GM21825 (cell line): ENCODE results near the gene TFPT.

Experiments
- ATAC-seq: cut with Tn5 transposase; IDR thresholded peaks from one replicate; pipeline ENCODE4 v1.9.1; 2021; ENCODE audit warnings: mild to moderate bottlenecking, moderate library complexity; ENCODE audit not compliant: unreplicated experiment

TFPT gene

DNA sequence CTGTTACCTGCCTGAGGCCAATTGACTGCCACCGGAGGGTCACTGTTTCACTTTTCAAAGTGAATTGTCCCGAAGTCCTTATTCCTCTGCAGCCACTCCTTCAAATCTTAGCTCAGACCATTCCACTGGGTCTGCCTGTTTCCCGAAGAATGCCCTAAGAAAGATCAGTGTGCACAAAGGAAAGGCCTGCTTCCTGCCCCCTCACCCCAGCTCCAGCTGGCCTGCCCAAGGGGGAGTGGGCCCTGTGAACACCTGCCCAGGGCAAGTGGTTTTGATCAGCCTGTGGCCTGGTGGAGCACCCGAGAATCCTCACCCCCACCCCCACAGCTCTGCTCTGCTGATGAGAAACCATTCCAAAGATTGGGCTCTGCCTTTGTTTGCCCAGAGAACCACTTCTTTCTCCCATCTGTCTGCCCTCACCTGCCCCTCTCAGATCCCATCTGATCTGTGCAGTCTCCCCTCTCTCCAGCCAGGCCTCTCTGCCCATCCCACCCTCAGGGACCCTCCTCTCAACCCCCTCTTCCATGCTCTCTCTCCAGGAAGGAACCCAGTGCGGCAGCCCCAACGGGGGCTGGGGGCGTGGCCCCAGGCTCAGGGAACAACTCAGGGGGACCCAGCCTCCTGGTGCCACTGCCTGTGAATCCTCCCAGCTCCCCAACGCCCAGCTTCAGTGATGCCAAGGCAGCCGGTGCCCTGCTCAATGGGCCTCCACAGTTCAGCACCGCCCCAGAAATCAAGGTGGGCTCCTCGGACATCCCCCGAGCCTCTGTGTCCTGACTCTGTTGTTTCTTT lies 33.8 kb upstream of the TFPT start:
- ATAC-seq: no peak

DNA sequence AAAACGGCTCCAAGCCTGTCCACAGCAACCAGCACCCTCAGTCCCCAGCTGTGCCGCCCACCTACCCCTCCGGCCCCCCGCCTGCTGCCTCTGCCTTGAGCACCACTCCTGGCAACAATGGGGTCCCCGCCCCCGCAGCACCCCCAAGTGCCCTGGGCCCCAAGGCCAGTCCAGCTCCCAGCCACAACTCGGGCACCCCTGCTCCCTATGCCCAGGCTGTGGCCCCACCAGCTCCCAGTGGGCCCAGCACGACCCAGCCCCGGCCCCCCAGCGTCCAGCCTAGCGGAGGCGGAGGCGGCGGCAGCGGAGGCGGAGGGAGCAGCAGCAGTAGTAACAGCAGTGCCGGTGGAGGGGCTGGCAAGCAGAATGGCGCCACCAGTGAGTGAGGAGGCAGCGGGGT lies 32.7 kb upstream of the TFPT start:
- no peak for ATAC-seq

DNA sequence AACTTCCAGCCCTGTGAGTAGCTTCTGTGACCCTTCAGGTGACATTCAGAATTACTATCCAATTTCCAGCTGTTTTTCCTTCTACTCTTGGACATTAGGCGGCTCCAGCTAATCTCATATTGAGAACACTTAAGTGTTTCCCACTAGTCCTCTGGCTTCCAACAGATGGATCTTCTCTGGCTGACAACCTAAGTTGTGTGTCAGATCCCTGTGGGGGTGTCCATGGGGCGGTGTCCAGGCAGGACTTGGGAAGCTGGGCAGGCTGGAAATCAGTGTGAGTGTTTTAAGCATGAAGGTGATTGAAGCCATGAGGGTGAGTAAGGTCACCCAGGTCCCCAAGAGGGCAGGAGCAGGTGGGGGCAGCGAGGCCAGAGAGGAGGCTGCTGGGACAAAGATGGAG lies 32.2 kb upstream of the TFPT start:
- ATAC-seq: no peak

DNA sequence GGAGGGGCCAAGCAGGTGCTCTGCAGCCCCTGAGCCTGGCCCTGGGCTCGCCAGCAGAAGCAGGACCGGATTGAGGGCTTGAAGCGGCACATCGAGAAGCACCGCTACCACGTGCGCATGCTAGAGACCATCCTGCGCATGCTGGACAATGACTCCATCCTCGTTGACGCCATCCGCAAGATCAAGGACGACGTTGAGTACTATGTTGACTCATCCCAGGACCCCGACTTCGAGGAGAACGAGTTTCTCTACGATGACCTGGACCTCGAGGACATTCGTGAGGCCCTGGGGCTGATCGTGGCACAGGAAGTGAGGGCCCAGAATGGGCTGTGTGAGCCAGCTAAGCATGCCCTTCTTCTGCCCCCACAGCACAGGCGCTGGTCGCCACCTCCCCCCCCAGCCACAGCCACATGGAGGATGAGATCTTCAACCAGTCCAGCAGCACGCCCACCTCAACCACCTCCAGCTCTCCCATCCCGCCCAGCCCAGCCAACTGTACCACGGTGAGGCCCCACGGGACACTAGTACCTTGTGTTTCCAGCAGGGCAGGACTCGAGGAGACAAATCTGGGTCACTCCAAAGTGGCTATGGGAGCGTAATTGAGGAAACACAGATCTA lies 30.2 kb upstream of the TFPT start:
- ATAC-seq: no peak

DNA sequence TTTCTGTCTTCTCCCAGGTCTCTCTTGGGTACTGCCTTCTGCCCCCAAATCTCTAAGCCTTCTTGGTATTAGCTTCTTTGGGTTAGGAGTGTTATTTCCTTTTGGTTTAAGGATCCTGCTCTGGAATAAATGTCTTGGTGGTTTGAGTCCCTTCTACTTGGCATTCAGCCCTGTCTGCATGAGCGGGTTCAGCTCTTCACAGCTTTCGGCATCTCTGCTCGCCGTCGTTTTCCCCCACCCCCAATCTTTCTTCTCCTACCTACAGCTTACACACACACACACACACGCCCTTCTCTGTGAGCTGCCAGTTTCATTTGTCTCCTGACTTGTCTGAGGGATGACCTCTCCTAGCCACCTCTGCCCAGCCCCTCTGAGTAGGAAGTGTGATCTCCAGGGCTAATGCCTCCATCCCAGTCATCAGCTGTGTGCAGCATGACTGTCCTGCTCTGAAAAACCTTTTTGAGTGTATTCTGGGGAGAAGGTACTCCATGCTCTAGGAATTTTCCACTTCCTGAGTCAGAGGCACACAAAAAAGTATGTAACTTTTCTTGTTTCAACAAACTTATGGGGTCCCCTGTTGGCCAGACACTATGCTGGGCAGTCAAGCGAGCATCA lies 26.8 kb upstream of the TFPT start:
- ATAC-seq: no peak

DNA sequence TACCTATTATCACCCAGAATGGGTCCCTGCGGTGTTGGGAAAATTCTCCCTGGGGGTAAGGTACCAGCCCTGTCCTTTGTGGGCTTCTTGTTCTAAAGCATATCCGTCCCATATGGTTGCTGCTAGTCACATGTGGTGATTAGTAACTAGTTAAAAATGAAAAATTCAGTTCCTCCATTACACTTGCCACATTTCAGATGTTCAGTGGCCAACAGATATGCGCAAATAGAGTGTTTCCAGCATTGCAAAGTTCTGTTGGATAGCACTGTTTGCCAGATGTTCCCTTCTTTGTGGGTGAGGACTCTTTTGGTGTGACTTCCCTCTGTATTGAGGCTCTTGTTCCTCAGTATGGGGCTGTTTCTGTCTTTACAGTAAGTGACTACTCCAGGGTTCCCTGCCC lies 25.9 kb upstream of the TFPT start:
- no peak for ATAC-seq

DNA sequence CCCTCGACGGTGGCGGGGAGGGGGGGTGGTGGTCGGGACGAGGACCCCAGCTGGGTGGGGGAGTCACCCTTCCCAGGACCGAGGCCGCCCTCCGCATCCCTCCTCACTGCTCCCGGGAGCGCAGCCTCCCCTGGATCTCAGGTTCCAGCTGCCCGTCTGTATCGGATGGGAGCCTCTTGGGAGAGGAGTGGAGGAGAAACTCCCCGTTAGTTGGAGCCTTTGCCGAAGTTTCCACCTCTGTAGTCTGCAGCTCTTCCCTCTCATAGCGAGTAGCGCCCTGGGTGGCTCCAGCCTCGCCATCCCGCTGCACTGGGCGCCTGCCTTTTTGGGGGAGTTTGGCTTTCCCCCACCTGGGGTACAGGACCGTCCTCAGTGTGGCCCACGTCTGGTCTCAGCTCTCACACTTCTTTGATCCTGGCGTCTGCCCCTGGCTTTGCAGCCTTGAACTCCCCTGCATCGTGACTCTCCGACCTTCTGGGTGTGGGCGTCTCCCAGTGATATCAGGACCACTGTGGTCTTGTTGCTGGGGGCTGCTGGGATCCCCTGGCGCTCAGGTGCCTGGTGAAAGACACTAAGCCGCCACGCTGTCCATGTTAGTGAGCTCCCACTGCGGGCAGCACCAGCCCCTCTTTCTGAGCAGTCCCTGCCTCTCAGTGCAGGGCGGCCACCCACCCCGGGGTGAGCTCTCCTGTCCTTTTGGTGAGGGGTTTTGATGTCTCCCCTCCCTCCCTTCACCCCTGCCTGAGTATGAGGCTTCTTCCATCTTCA lies 23.2 kb upstream of the TFPT start:
- ATAC-seq: no peak

DNA sequence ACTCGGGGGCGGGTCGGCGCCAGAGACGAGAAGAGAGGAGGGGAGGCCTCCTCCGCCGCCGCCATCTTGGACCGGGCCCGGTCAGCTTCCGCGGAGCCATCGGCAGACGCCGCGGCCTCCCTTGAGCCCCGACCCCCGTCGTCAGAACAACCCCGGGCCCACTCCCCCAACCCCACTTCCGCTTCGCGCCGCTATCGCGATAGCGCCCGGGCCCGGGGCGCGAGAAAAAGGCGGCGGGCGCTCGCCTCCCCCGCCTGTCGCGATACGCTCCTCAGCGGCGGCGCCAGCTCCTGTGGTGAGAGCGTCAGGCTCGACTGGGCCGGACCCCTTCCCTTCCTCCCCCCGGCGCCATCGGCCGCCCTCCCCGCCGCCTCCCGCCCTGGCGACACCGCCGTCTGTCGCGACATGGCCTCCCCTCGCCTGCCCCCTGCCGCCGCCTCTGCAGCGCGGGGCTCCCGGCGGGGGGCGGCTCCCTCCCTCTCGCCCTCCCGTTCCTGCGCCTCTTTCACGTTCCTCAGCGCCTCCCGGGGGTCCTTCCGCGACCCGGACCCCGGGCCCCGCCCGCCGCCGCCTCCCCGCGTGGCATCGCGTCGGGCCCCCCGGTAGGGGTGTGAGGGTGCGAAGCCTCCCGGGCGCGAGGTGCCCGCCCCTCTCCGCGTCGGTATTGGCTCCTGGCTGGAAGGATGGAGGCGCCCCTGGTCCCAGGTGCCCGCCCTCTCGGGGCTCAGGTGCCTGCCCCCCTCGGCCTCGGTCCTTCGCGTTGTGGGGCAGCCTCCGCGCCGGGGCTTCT lies 22.4 kb upstream of the TFPT start, which contains the start of gene CNOT3:
Gene CNOT3, plus strand, starts transcription at position 64 of the 790 bp plus-strand sequence. CDS start 5,217 bp downstream, outside the sequence.
- no peak for ATAC-seq

DNA sequence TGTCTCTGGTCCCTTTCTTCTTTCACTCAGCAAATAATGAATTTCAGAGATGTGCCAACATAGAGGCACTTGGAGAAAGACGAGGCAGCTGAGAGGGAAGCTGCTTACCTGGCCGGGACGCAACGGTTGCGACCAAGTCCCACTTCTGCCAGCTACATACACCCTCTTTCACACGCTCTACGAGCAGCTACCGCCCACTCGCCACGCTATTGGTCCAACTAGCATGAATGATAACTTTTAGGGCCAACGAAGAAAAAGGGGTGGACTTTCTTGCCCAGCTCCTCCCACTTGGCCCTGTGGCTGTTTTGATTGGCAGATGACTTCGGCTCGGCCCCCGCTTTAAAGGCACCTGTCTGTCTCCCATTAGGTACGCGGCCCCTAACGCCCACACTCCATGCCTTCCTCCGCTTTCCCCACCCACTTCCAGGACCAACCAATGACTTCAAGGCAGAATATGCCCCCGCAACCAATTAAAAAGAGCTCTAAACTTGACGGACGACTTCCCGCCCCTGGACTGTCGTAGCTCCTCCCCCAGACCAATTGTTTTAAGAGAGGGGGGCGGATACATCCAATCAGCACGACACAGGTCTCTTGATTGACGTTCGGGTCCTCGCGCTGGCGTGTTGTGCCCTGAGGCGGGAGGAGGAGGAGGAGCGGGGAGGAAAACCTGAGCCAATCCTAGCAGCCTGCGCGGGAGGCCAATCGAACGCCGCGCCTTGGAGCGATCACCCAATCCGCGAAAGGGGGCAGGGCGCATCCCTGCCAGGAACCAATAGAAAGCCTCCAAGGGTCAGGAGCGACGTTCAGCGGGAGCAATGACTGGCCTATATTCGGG lies 21.6 kb upstream of the TFPT start:
- peak; percentile 74 for ATAC-seq

DNA sequence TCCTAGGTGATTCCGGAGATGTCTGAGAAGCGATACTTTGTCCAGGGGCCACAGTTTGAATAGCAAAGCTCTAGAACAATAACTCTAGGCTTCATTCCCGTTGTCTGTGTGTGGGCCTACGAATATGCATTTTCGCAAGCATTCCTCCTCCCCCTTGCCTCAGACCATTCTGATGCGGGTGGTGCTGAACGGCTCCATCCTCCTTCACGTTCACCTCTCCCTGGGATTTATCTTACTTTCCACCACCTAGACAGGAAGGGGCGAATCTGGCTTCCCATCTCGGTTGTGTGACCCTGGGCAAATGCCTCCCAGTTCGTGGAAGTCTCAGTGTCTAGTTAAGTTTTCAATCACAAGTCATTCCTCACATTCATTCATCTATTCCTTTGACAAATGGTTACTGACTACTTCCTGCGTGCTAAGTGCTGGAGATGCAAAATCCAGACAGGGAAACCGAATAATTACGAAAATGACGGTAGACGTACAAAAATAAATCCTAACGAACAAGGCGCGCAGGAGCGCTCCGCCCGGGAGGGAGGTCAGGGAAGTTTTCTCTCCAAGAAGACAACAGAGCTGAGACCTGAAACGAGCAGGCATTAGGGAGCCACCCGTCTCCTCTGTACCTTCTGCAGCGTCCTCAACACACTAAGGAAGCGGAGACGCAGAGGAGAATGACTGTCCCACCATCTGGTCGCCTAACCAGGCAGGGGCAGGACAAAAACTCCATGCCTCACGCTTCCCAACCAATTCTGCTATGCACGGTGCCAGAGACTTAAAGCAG lies 20.8 kb upstream of the TFPT start:
- ATAC-seq: no peak

DNA sequence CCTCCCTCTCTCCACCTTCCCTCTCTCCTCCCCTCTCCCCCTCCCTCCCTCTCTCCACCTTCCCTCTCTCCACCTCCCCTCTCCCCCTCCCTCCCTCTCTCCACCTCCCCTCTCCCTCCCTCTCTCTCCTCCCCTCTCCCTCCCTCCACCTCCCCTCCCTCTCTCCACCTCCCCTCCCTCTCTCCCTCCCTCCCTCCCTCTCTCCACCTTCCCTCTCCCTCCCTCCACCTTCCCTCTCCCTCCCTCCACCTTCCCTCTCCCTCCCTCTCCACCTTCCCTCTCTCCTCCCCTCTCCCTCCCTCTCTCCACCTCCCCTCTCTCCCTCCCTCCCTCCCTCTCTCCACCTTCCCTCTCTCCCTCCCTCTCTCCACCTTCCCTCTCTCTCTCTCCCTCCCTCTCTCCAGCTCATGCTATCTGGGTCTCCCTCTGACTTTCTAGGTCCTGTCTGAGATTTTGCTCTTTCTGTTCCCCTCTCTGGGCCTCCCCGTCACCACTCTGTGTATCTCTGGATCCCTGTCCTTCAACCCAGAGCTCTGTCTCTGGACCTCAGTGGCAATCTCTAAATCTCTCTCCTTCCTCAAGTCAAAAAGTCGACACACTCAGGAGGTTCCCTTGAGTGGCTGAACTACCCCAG lies 18.6 kb upstream of the TFPT start:
- ATAC-seq: no peak

DNA sequence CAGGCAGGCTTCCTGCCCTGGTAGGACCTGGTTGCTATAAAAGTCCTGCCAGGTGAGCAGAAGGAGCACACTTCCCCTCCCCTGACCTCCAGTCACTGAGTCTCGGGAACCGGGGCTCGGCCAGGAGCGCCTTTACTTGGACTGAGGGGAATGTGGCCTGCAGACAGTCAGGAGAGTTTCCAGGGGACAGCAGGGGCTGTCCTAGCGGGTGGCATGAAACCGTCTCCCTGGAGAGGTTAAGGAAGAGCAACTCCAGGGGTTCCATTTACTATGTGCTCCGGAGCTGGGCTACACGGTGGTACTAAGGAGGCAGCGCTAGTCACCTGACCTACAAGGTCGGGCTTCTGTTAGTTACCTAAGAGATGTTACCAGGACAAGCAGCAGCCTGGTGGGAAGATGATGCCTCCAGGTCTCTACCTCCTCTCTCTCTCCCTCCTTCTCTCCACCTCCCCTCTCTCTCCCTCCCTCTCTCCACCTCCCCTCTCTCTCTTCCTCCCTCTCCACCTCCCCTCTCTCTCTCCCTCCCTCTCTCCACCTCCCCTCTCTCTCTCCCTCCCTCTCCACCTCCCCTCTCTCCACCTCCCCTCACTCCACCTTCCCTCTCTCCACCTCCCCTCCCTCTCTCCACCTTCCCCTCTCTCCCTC lies 18.0 kb upstream of the TFPT start:
- no peak for ATAC-seq

DNA sequence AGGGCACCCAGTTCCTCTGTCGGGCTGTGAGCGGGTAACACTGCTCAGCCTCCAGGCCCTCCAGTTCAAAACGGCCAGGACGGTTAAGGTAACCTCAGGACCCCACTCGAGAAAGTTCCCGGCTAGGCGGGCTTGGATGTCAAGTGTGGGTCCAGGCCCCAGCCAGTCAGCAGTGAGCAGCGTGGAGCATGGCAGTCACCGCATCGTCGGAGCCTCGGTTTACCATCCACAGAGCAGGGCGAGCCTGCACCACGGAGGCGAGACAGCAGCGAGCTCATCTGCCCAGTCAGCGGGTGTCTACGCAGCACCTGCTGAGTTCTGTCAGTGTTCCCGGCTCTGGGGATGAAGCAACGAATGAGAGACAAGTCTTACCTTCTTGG lies 14.2 kb upstream of the TFPT start:
- no peak for ATAC-seq

DNA sequence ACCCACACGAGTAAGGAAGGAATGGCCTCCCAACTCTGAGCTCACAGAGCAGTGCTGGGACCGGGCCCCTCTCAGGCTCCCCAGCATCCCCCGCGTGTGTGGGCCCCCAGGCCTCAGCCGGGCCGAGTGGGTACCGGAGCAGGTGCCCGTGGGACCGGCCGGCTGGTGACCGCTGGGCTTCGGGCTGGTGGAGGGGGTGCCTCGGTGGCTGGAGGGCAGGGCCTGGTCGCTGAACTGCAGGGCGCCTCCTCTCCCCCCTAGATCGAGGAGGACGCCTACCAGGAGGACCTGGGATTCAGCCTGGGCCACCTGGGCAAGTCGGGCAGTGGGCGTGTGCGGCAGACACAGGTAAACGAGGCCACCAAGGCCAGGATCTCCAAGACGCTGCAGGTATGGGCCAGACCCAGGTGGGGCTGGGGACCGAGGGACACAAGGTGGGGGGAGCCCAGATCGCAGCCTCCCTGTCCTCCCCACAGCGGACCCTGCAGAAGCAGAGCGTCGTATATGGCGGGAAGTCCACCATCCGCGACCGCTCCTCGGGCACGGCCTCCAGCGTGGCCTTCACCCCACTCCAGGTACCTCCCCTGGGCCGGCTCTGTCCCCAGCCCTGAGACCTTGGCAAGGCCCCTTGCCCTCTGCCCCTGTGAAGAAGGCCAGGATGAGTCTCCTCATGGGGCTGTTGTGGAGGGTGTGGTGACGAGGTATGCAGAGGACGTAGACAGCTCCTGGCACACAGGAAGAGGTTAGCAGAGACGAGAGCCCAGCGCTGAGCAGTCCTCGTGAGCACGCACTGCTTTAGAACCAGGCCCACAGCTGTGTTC lies 13.5 kb upstream of the TFPT start:
- ATAC-seq: no peak

DNA sequence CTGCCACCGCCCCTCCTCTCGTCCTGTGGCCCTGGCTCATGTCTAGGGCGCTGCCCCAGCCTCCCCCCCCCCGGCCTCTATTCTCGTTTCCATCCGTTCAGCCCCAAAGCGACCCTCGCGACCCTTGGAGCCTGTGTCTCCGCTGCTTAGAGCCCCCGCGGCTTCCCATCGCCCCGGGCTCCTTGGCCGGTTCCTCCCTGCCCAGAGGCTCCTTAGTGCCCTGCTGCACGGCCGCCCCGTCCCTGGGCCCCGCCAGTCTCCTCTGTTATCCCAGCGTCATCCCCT lies 12.9 kb upstream of the TFPT start:
- ATAC-seq: no peak

DNA sequence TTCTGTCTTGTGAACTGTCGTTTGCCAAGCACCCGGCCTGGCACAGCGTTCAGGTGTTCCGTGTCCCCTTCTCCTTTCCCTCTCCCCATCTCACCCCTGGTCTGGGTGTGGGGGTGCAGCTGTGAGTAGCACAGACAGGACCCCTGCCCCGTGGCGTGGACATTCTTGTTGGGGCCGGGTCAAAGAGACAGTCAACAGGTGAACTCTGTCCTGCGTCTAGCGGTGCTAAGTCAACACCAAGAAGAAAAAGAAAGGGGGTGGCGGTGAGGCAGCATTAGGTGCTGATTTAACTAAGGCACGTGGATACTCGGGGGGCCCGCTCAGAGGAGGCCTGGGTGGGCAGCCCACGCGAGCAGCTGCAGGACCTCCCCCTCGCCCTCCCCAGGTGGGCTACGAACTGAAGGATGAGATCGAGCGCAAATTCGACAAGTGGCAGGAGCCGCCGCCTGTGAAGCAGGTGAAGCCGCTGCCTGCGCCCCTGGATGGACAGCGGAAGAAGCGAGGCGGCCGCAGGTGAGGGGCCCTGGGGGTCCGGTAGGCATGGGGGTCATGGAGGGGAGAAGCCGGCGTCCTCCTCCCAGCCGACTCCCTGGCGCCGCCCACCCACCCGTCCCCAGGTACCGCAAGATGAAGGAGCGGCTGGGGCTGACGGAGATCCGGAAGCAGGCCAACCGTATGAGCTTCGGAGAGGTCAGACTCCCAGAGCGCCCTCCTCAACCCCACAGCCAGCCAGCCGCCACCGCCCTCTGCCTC lies 12.4 kb upstream of the TFPT start:
- no peak for ATAC-seq

DNA sequence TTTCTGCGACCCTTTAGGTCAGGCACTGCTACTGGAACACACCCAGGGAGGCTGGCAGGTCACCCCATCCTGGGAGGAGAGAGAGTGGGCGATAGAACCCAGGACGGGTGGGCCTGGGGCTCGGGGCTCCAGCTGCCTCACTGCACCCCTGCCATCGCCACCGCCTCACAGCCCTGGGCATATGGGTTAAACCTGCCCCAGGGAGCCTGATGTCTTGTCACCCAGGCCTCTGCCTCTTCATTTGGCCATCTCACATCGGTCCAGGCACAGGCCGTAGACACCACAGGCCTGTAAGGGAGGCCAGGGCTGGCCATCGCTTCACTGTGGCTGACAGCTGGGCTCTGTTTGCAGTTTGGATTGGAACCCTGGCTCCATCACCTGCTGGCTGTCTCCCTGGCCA lies 10.3 kb upstream of the TFPT start:
- no peak for ATAC-seq
